ENCODE data around the gene EIF4G2. TPM values are rescaled to one million over a fixed set of nuclear protein-coding genes. Genes with fewer than 3 reads are reported as not detected.

The EIF4G2 gene
- total RNA-seq, 1 experiment from 2014 or later, result 999 TPM

DNA sequence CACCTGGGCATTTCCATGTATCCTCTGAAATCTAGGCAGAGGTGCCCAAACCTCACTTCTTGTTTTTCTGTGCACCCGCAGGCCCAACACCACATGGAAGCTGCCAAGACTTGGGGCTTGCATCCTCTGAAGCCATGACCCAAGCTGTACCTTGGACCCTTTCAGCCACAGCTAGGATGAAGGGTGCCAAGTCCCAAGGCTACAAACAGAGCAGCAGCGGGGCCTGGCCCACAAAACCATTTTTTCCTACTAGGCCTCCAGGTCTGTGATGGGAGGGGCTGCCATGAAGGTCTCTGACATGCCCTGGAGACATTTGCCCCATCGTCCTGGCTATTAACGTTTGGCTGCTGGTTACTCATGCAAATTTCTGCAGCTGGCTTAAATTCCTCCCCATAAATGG is 20.4 kb upstream of the EIF4G2 start:
- TF ChIP-seq EZH2phosphoT487 (IDR thresholded peaks at IDR 0.05; ENCODE audit: borderline replicate concordance, low read length) (no peak), EZH2 (IDR thresholded peaks at IDR 0.05; ENCODE audit: low read length, unreplicated experiment) (no peak)
- TF ChIP-seq, protein P1, sequence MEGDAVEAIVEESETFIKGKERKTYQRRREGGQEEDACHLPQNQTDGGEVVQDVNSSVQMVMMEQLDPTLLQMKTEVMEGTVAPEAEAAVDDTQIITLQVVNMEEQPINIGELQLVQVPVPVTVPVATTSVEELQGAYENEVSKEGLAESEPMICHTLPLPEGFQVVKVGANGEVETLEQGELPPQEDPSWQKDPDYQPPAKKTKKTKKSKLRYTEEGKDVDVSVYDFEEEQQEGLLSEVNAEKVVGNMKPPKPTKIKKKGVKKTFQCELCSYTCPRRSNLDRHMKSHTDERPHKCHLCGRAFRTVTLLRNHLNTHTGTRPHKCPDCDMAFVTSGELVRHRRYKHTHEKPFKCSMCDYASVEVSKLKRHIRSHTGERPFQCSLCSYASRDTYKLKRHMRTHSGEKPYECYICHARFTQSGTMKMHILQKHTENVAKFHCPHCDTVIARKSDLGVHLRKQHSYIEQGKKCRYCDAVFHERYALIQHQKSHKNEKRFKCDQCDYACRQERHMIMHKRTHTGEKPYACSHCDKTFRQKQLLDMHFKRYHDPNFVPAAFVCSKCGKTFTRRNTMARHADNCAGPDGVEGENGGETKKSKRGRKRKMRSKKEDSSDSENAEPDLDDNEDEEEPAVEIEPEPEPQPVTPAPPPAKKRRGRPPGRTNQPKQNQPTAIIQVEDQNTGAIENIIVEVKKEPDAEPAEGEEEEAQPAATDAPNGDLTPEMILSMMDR (conservative IDR thresholded peaks at IDR 0.05; ENCODE audit: low read depth, low read length), result no peak
- intact Hi-C loops (cut with micrococcal nuclease), result no loop called here
- no peaks in the 10 kb centered on the region for H3K27me3 ChIP-seq (ENCODE audit: low read length)
- no peak overlapping the region for H2AFZ ChIP-seq (ENCODE audit: low read length)
- H4K20me1 ChIP-seq (ENCODE audit: low read length), result no peaks in the 10 kb centered on the region
- H3K9me3 ChIP-seq (ENCODE audit: low read length), result no peaks in the 10 kb centered on the region
- no TSS peak for BruUV-seq (replicated peaks)
- no peak overlapping the region for H3K4me3 ChIP-seq (ENCODE audit: low read length)
- H3K4me1 ChIP-seq (ENCODE audit: insufficient read depth, low read length), result no peaks in the 10 kb centered on the region
- POLR2A ChIA-PET (ENCODE audit: unreplicated experiment), result no interaction called here
- no peaks in the 10 kb centered on the region for H3K9me2 ChIP-seq (replicated peaks; ENCODE audit: low read length)
- no peak for DNase-seq
- no peak for ATAC-seq
- H3K36me3 ChIP-seq (ENCODE audit: low read depth, low read length), result no peaks in the 10 kb centered on the region
- H3K9ac ChIP-seq (ENCODE audit: low read length), result no peak overlapping the region
- H3K4me2 ChIP-seq (ENCODE audit: low read length), result no peak overlapping the region
- H3F3A ChIP-seq (ENCODE audit: low read length, unreplicated experiment), result no peaks in the 10 kb centered on the region
- CTCF ChIA-PET, result no interaction called here
- H3K27ac ChIP-seq (ENCODE audit: low read length), result no peak overlapping the region
- H3K79me2 ChIP-seq (ENCODE audit: low read length), result no peaks in the 10 kb centered on the region

DNA sequence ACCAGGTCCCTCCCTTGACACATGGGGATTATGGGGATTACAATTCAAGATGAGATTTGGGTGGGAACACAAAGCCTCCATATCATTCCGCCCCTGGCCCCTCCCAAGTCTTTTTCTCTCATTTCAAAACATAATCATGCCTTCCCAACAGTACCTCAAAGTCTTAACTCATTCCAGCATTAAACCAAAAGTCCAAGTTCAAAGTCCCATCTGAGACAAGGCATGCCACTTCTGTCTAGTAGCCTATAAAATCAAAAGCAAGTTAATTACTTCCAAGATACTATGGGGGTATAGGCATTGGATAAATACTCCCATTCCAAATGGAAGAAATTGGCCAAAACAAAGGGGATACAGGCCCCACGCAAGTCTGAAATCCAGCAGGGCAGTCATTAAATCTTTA is 19.7 kb upstream of the EIF4G2 start:
- Histone ChIP-seq H3K4me1 (ENCODE audit: insufficient read depth, low read length) (no peaks in the 10 kb centered on the region), H3K9me3 (ENCODE audit: low read length) (no peaks in the 10 kb centered on the region), H3K4me3 (ENCODE audit: low read length) (no peak overlapping the region), H3K36me3 (ENCODE audit: low read depth, low read length) (no peaks in the 10 kb centered on the region), H3K9me2 (replicated peaks; ENCODE audit: low read length) (no peaks in the 10 kb centered on the region), H3F3A (ENCODE audit: low read length, unreplicated experiment) (no peaks in the 10 kb centered on the region), H3K4me2 (ENCODE audit: low read length) (no peak overlapping the region), H2AFZ (ENCODE audit: low read length) (no peak overlapping the region), H3K79me2 (ENCODE audit: low read length) (no peaks in the 10 kb centered on the region), H4K20me1 (ENCODE audit: low read length) (no peaks in the 10 kb centered on the region), H3K27ac (ENCODE audit: low read length) (no peak overlapping the region), H3K9ac (ENCODE audit: low read length) (no peak overlapping the region), H3K27me3 (ENCODE audit: low read length) (no peaks in the 10 kb centered on the region)
- BruUV-seq (replicated peaks), result no TSS peak
- intact Hi-C loops (cut with micrococcal nuclease), result no loop called here
- POLR2A ChIA-PET (ENCODE audit: unreplicated experiment), result no interaction called here
- DNase-seq (no peak), ATAC-seq (no peak)
- CTCF ChIA-PET, result no interaction called here
- TF ChIP-seq EZH2phosphoT487 (IDR thresholded peaks at IDR 0.05; ENCODE audit: borderline replicate concordance, low read length) (no peak), EZH2 (IDR thresholded peaks at IDR 0.05; ENCODE audit: low read length, unreplicated experiment) (no peak)
- TF ChIP-seq, protein P1 (conservative IDR thresholded peaks at IDR 0.05; ENCODE audit: low read depth, low read length), result no peak

DNA sequence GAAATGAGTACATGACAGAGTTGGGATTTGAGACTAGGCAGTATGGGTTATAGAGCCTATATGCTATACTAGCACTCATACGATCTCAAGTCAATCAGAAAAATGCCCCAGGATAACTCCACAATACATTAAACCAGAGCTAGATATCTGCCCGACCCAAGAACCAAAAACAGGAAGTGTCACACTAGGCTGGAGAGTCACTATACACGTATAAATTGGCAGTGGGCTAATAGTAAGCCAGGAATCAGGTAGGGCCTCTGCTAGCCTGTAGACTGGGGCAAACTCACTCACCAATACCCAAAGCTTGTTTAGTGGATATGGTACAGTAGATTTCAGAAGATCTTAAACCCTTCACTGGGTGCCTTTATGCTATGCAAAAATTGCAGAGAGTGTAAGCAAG is 16.2 kb upstream of the EIF4G2 start:
- H3K9ac ChIP-seq (ENCODE audit: low read length), result no peak overlapping the region
- no peak for TF ChIP-seq EZH2 (IDR thresholded peaks at IDR 0.05; ENCODE audit: low read length, unreplicated experiment)
- TF ChIP-seq, protein P1 (conservative IDR thresholded peaks at IDR 0.05; ENCODE audit: low read depth, low read length), result no peak
- TF ChIP-seq EZH2phosphoT487 (IDR thresholded peaks at IDR 0.05; ENCODE audit: borderline replicate concordance, low read length), result no peak
- H3K4me3 ChIP-seq (ENCODE audit: low read length), result no peak overlapping the region
- H3K79me2 ChIP-seq (ENCODE audit: low read length), result no peaks in the 10 kb centered on the region
- no peaks in the 10 kb centered on the region for H3K9me3 ChIP-seq (ENCODE audit: low read length)
- no peak overlapping the region for H3K27ac ChIP-seq (ENCODE audit: low read length)
- CTCF ChIA-PET, result no interaction called here
- intact Hi-C loops (cut with micrococcal nuclease), result no loop called here
- no TSS peak for BruUV-seq (replicated peaks)
- DNase-seq (no peak), ATAC-seq (no peak)
- no peak overlapping the region for H3K4me2 ChIP-seq (ENCODE audit: low read length)
- H3F3A ChIP-seq (ENCODE audit: low read length, unreplicated experiment), result no peaks in the 10 kb centered on the region
- no peak overlapping the region for H2AFZ ChIP-seq (ENCODE audit: low read length)
- H4K20me1 ChIP-seq (ENCODE audit: low read length), result no peaks in the 10 kb centered on the region
- H3K27me3 ChIP-seq (ENCODE audit: low read length), result no peaks in the 10 kb centered on the region
- POLR2A ChIA-PET (ENCODE audit: unreplicated experiment), result no interaction called here
- no peaks in the 10 kb centered on the region for H3K36me3 ChIP-seq (ENCODE audit: low read depth, low read length)
- no peaks in the 10 kb centered on the region for H3K9me2 ChIP-seq (replicated peaks; ENCODE audit: low read length)
- no peaks in the 10 kb centered on the region for H3K4me1 ChIP-seq (ENCODE audit: insufficient read depth, low read length)

All from PC-3 (cell line).